Bronchial epithelial cell (primary cell): ENCODE measurements around the gene DRD4. TPM values are rescaled to one million over a fixed set of nuclear protein-coding genes. Genes with fewer than 3 reads are reported as not detected.

Source experiments
- DNase-seq: peaks from one replicate; pipeline ENCODE4 v3.0.0-alpha.2; 2010; ENCODE audit warnings: low read depth
- FAIRE-seq: peaks from 2 replicates; lab custom pipeline; 2011; peaks lifted over from hg19 to GRCh38; lab: Jason Lieb, UNC
- H3K27me3 ChIP-seq: 2 replicates; pipeline ENCODE4 v1.5.1; 2011; ENCODE audit warnings: low read length; ENCODE audit not compliant: control insufficient read depth, insufficient read depth
- H3K36me3 ChIP-seq: 2 replicates; pipeline ENCODE4 v1.5.1; 2011; ENCODE audit warnings: low read length; ENCODE audit not compliant: control insufficient read depth, insufficient read depth
- H3K4me3 ChIP-seq: 2 replicates; pipeline ENCODE4 v1.5.1; 2011; ENCODE audit warnings: mild to moderate bottlenecking, low read depth, low read length, control low read depth
- CTCF ChIP-seq: IDR thresholded peaks from 2 replicates; pipeline ENCODE4 v1.5.1; 2011; ENCODE audit warnings: mild to moderate bottlenecking, moderate library complexity, low read length, control low read depth, inconsistent platforms; ENCODE audit not compliant: insufficient read depth, severe bottlenecking
- total RNA-seq: library from RNA; depleted of rRNA; stranded (reverse); fragments of >200 nt; gene quantifications from 2 replicates; pipeline ENCODE4 v1.2.1, GENCODE V29; 2014

DRD4 gene
- total RNA-seq, 1 donor from 2014 or later, result not detected

- H3K27me3 ChIP-seq, result peaks cover 17% of the 10 kb centered on the region
- DNase-seq (no peak), FAIRE-seq (no peak)
- peaks cover 6% of the 10 kb centered on the region for H3K36me3 ChIP-seq
- H3K4me3 ChIP-seq, result no peak overlapping the region
- no peak for TF ChIP-seq CTCF
Observed at GRCh38 chr11:640021-640706, 3.1 kb downstream of the DRD4 start.

- DNase-seq (no peak), FAIRE-seq (no peak)
- H3K36me3 ChIP-seq, result peaks cover 6% of the 10 kb centered on the region
- H3K4me3 ChIP-seq, result no peak overlapping the region
- peaks cover 14% of the 10 kb centered on the region for H3K27me3 ChIP-seq
- no peak for TF ChIP-seq CTCF
Observed at GRCh38 chr11:641806-642370, 4.8 kb downstream of the DRD4 start.

- FAIRE-seq, result no peak
- Histone ChIP-seq H3K4me3 (no peak overlapping the region), H3K36me3 (peaks cover 6% of the 10 kb centered on the region), H3K27me3 (peaks cover 4% of the 10 kb centered on the region)
- TF ChIP-seq CTCF, result no peak
- no peak for DNase-seq
Observed at GRCh38 chr11:643366-643765, 6.3 kb downstream of the DRD4 start.

- no peak for FAIRE-seq
- Histone ChIP-seq H3K27me3 (no peaks in the 10 kb centered on the region), H3K36me3 (peaks cover 6% of the 10 kb centered on the region), H3K4me3 (no peak overlapping the region)
- DNase-seq, result no peak
- no peak for TF ChIP-seq CTCF
Observed at GRCh38 chr11:643849-644738, 7.0 kb downstream of the DRD4 start.

- FAIRE-seq (no peak), DNase-seq (no peak)
- H3K4me3 ChIP-seq, result no peak overlapping the region
- no peak for TF ChIP-seq CTCF
- H3K27me3 ChIP-seq, result no peaks in the 10 kb centered on the region
- peaks cover 6% of the 10 kb centered on the region for H3K36me3 ChIP-seq
Observed at GRCh38 chr11:645536-645935, 8.5 kb downstream of the DRD4 start.
